ENCODE results near the gene ATP2B2.

- TF ChIP-seq CTCF (IDR thresholded peaks at IDR 0.05 in 4 of 5, conservative IDR thresholded peaks at IDR 0.05 in 1 of 5) (no peak), POLR2A (IDR thresholded peaks at IDR 0.05) (no peak)
Observed at GRCh38 chr3:10339376-10339955, 165.9 kb downstream of the ATP2B2 start.
